ENCODE measurements around the gene AKT1.

Gene AKT1

DNA sequence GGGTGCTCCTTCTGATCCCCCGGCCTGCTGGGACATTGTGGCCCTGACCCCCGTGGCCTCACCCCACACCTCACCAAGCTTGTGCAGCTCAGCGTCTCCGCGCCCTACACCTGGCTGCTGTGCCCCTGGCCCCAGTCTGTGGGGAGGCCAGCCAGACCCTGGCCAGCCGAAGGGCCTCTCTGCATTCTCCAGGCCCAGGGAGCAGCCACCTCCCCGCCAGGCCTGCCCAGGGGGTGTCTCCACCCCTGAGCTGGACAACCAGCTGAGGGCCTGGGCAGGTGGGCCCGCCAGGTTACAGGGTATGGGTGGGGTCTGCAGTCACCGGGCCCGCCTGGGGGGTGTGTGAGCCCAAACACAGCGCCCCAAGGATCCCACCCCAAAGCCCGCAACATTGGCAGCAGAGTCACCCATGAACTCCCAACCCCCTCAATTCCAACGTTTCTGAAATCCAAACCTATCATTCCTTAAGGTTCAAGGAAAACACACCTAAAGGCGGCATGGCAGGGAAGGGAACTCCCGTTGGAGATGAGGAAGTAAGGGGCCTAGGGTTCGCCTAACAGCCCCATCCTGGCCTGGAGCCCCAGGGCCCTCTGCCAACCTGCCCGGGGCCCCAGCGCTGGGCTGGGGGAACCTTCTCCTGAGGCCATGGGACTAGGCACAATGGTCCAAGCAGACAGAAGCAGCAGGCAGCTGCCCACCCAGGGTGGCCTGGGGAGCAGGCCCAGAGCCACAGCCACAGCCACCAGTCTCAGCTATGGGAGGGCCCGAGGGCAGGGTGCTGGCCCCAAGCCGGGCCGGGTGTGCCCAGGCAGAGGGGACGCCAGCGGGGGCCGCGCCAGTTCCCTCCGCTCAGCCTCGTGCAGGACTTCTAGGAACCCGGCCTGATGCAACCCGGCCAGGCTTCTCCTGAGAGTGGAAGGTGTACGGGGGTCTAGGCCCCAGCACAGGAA lies 8.5 kb downstream of the AKT1 start:
- no peak for DNase-seq (ENCODE audit: low read depth in 2 of 2, low spot score in 1 of 2)

DNA sequence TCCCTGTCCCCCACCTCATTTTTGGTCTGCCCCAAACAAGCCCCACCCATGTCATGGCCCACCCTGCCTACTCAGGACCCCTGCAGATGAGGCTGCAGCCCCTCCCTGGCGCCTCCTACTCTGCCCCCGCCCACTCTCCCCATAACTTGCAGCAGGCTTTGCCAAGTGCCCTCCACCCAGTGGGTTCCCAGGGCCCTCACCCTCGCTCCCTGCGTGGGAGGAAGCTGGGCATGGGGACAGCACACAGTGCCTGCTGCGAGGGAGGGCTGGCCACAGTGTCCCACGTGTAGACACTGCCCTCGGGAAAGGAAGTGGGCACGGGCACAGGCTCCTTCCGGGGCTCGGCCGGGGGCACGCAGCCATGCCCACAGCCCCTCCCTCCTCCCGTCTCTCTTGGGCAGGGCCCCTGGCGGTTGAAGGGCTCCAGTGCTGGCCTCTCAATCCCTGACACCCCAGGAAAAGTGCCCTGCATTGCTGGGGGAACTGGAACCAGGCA lies 9.4 kb downstream of the AKT1 start:
- no peak for DNase-seq (ENCODE audit: low read depth in 2 of 2, low spot score in 1 of 2)

DNA sequence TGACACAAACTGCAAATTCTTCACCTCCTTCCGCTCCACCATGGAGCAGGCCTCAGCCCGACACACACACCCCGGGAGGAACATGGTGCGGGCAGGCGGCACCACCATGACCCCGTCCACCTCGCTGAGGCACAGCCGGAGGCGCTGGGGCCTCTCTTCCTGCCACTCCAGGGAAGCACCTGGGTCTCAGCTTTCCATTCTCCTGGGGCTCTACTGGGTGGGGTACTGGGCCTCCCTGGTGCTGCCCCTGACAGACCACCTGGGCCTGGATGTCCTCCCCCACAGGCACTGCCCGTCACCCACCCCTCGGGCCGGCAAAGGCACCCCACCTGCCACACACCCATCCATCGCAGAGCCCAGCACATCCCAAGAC lies 9.9 kb downstream of the AKT1 start:
- no peak for DNase-seq (ENCODE audit: low read depth in 2 of 2, low spot score in 1 of 2)

DNA sequence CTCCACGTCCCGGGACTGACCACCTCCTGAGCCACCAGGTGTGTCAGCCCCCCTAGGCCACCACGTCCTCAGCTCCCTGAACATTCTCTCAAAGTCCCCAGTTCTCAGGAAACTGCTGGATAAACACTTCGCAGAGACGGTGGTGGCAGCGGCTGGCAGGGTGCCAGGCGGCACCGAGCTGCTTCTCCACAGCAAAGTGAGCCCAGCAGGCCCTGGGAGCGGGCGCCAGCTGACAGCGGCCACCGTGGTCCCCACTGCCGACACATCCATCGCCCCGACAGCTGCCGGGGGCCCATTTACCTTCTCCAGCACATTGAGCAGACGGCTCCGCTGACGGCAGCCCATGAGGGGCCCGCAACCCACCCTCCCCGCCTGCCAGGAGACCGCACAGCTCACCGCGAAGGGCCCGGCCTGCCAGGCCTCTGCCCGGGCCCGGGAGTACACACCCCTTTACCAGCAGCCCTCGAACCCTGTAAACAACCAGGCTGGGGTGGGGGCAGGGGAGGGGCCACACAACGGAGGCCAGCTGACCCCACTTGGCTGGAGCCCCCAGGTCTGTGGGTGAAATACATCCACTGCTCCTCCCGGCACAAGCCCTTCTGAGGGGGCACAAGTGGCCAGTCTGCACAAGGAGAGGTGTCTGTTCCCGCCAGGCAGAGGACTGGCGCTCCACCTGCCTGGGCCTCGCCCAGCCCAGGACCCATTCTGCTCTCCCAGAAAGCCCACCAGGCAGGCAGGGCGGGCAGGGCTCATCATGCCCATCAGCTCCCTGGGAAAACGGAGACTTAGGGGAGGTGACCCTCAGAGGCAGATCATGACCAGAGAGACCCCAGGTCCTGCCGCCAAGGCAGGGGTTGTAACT lies 10.5 kb downstream of the AKT1 start:
- no peak for DNase-seq (ENCODE audit: low read depth in 2 of 2, low spot score in 1 of 2)

DNA sequence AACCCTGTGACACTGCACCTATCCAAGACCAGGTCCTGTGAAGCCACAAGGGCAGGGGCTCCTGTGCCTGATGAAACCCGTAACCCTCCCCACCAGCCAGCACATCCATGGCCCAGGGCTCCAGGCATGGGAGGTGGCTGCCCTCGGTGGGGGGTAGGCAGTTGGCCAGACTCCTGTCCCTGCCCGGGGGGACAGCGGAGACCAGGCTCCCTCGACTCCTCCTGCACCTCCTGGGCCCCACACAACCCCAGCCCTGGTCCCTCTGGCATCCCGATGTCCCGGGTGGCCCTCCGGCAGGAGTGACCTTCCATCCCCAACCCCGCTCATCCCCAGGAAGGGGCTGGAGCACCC lies 11.4 kb downstream of the AKT1 start:
- DNase-seq (ENCODE audit: low read depth in 2 of 2, low spot score in 1 of 2) = no peak

DNA sequence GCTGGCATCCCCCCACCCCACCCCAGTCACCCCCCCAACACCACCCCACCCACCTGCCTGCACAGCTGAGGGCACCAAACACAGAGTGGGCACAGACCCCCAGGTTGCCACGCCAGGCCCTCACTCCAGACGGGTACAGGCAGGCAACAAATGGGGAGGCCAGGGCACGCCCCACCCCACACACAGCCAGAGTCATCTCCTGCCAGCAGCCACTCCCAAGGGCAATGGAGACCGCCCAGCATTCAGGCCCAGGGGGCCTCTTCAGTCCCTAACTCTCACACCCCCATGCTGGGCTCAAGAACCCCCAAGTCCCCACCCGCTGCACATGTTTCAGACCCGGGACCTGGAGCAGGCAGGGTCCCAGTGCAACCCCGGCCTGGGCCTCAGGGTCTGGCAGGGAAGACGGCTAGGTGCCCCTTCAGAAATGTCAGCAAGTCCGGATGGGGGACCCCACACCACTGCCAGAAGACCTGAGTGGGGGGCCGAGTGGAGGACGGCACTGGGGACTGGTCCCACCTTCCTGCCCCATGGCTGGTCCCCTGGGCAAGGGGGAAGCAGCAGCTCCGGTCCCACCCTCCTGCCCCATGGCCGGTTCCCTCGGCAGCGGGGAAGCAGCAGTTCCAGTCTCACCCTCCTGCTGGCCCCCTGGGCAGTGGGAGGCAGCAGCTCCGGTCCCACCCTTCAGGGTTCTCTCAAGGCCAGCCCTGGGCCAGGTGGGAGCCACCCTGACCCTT lies 11.9 kb downstream of the AKT1 start:
- no peak for DNase-seq (ENCODE audit: low read depth in 2 of 2, low spot score in 1 of 2)

DNA sequence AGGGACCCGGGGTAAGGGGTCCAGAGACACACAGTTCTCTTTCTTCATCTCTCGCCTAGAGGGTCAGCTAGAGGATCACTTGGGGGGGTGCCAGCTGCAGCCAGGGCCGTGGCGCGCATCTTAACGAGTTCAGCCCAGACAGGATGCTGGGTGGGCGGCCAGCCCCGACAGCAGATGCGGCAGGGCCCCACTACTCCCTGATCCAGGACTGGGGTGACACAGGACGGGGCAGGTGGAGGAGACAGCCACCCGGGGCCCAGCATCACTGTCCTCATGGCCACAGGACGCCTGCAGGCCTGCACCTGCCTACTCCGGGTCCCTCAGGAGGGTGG lies 12.8 kb downstream of the AKT1 start:
- no peak for DNase-seq (ENCODE audit: low read depth in 2 of 2, low spot score in 1 of 2)

DNA sequence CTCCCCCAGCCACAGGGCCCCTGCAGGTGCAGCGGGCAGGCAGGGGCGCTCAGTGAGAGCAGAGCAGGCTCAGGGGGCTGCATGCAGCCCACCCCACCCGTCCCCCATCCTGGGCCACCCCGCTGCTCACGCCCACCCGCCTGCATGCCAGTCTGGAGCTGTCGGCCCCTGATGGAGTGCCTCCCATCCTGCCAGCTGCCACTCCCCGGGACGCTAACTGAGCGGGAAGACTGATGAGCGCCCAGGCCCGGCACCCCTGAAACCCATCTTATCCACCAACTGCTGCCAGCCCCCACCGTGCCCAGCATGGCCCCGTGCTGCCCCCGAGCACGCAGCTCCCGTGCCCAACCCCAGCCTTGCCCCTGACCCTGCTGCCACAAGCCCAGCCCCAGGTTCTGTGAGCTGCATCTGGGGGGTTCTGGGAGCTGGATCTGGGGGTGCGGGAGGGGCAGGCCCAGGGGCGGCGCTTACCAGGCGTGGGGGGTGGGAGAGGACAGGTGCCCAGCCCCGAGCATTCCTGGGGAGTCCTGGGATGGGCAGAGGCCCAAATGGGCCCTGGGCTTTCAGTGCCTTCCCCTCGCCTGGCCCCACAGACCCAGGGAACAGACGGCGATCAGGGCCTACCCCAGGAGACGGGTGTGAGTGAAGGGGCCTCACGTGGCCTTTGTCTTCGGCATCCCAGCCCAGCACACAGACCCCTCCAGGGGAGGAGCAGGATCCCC lies 13.3 kb downstream of the AKT1 start:
- DNase-seq (ENCODE audit: low read depth in 2 of 2, low spot score in 1 of 2) = no peak

DNA sequence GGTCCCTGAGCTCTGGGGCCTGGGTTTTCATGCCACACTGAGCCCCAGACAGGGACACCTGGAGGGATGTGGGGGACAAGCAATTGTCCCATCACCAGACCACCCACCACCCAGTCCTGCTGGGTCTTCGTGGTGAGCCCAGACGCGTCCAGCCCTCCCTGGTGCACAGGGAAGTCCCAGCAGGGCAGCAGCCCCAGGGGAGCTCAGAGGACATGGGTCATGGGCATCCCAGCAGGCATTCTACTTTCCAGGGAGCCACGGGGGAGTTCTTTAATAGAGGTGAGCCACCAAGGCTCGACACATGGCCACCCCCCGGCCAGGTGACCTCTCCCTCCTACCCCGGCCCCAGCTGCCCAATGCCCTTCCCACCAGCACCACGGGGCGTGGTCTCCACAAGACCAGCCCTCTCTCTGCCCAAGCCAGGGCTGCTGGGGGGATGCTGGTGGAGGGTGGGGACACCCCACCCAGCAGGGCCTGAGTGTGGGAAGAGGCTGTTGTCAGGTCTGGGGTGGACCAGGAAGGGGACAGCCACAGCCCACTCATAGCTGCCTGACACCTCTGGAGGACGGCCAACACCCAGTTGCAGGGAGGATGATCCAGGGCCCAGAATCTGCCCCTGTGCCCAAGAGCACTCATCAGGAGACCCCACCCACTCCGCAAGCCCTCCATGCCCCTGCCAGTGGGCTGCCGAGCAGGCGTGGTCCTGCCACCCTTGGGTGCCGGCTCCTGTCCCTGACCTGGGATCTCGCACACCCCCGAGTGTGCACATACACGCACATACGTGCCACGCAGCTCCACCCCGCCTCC lies 14.1 kb downstream of the AKT1 start:
- DNase-seq (ENCODE audit: low read depth in 2 of 2, low spot score in 1 of 2) = no peak

DNA sequence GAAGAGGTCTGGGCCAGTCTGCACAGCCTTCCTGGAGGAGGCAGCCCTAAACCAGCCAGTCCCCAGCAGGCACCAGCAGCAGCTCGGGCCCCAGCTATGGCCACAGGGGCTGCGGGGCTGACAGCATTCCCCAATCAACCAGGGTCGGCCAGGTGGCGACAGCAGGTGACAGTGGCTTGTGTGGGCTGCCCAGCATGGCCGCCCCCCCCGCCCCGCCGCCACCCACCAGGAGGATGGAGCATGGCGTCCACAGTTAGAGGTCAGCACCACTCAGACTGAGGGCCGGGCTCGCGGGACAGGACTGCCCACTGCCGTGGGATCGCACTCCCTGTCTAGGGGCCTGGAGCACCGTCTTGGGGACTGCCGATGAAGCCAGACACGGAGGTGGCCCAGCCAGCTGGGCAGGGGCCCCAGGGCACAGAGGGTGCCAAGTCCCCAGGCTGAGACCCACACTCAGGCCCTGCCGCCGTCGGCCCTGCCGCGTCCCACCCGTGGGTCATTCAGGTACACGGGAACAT lies 15.0 kb downstream of the AKT1 start:
- DNase-seq (ENCODE audit: low read depth in 2 of 2, low spot score in 1 of 2) = no peak

DNA sequence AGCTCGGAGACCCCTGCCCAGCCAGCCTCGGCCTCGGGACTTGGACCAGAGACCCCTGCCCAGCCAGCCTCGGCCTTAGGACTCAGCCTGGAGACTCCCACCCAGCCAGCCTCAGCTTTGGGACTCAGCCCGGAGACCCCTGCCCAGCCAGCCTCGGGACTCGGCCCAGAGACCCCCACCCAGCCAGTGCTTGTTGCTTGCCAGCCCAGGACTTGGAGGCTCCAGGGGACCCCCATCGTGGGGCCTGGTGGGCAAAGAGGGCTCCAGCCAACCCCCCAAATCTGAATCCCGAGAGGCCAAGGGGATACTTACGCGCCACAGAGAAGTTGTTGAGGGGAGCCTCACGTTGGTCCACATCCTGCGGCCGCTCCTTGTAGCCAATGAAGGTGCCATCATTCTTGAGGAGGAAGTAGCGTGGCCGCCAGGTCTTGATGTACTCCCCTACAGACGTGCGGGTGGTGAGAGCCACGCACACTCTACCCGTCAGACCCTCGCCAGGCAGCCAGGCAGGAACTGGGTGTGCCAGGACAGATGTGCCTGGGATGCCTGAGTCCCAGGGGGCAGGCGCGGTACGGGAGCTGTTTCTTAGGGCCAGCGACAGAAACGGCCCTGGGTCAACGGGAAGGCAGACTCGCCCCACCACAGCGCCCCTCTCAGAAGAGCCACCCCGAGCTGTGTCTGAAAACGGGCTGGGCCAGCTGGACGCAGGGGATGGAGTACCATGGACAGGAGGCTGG lies 15.6 kb downstream of the AKT1 start:
- no peak for DNase-seq (ENCODE audit: low read depth in 2 of 2, low spot score in 1 of 2)

DNA sequence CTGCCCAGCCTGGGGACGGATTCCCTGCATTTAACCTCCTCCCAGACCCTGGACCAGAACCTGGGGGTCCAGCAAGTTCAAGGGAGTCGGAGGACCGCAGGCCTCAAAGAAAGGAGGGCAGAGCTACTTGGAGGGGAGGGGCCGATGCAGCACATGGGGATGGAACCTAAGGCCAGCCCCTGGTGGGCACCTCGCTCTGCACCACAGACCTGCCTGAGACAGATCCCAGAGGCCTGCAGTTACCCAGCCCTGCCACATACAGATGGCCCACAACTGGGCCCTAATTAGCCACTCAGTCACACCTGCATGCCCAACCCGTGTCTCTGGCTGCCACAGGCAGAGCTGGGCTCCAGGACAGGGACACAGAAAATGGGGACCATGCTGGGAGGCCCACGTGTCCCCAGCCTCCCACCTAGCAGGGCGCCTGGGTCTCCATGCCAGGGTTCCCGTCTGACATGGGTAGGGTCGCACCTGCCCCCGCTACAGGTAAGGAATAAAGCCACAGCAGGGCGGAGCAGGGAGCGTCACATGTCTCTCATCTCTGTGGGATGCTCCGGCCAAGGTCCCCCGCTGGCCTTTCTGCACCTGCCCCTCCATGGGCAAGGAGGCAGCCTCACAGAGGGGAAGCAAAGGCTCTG lies 16.7 kb downstream of the AKT1 start:
- DNase-seq (ENCODE audit: low read depth in 2 of 2, low spot score in 1 of 2) = no peak

DNA sequence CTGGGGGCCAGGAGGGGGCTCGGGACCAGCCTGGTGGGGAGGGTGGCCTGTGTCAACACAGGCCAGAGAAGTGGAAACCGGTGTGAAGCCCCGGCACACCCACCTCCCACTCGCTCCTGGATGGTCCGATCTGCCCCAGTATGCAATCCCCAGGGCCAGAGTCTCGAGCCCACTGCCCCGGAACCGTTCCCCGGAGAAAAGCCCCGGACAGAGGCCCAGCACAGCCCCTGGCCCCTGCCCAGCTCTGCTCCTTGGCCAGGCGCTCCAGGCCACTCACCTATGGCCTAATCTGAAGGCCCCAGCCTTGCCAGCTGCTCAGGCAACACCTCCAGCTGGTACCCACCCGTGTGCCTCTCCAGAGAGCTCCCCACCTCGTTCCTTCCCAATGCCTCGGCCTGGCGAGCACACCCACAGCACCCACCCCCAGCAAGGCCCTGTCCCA lies 17.7 kb downstream of the AKT1 start:
- no peak for DNase-seq (ENCODE audit: low read depth in 2 of 2, low spot score in 1 of 2)

DNA sequence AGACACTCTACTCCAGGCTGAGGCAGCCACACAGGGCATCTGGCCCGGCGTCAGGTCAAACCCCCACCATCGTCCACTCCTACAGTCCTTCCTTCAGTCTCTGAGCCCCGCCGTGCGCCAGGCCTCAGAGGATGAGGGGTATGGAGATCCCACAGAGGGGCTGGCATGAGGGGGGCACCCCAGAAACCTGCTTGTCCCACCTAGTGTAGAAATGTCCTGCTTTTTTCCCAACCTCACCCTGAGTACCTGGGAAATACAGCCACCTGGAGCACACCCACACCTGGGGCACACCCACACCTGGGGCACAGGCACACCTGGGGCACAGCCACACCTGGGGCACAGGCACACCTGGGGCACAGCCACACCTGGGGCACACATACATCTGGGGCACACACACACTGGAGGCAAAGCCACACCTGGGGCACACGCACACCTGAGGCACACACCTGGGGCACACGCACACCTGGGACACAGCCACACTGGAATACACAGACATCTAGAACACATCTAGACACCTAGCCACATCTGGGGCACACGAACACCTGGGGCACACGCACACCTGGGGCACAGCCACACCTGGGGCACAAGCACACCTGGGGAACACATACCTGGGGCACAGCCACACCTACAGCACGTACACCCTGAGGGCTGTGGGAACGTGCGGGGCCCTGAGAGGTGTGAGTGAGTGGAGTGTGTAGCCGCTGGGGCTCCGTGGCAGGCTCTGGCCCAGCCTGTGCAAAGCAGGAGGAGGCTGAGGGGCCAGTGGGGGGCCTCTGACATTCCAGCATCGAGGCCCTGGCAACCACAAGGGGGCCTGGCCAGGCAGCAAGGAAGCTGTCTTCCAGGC lies 18.4 kb downstream of the AKT1 start:
- no peak for DNase-seq (ENCODE audit: low read depth in 2 of 2, low spot score in 1 of 2)

DNA sequence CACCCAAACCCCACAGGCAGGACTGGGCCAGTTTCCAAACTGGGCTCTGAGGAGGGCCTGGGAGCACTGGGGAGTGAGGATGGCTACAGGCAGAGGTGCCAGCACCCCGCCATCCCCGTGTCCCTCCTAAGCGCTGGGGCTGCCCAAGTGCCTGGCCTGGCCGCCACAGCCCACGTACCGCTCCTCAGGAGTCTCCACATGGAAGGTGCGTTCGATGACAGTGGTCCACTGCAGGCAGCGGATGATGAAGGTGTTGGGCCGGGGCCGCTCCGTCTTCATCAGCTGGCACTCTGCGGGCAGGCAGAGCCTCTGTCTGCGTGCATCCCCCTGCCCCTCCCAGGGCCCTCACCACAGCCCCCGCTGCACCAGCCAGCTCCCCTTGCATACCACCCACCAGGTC lies 19.1 kb downstream of the AKT1 start:
- no peak for DNase-seq (ENCODE audit: low read depth in 2 of 2, low spot score in 1 of 2)

DNA sequence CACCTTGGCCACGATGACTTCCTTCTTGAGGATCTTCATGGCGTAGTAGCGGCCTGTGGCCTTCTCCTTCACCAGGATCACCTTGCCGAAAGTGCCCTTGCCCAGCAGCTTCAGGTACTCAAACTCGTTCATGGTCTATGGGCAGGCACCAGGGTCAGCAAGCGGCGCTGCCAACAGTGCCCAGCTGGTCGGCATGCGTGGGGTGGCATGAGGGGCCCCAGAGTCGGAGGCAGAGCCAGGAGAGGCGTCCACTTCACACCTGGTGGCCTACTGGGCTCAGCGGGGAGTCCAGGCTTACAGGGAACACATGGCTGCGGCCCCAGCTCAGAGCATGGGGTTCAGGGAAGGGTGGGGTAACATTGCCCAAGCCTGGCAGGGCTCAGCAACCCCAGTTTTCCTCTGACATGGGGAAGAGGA lies 20.5 kb downstream of the AKT1 start:
- DNase-seq (ENCODE audit: low read depth in 2 of 2, low spot score in 1 of 2) = no peak

DNA sequence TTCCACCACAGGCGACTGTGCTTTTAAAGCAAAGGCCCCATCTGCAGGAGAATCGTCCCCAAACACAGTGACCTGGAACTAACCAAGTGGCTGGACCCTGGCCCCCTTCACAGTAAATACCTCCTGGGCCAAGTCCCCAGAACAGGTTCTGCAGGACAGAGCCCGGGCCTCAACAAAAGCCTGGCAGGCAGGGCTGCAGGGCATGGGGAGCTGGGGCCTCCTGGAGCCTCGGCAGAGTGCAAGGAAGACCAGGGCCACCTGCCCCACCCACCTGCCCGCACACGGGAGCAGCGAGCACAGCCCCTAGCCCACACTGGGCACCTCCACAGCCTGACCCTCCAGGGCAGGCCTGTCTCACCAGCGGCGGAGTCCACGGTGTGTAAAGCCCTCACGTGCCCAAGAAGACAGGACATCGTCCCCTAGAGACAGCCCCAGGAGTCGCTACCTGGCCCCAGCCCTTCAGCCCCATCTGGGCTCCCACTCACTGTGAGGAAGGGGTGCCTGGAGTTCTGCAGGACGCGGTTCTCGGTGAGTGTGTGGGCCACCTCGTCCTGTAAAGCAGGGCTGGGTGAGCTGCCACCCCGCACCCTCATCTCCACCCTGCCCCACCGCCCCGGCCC lies 21.0 kb downstream of the AKT1 start:
- DNase-seq (ENCODE audit: low read depth in 2 of 2, low spot score in 1 of 2) = no peak
